Mesenteric fat pad (tissue), 1 donor: Measurements from ENCODE around the gene DLGAP1. TPM values are rescaled to one million over a fixed set of nuclear protein-coding genes. Genes with fewer than 3 reads are reported as not detected.

Experiments used
- DNase-seq: peaks from one replicate; pipeline ENCODE4 v3.0.0-alpha.2; 2020; ENCODE audit warnings: low spot score
- total RNA-seq: library from RNA; stranded (reverse); fragmentation: NEBNext Ultra II Directional; extraction: Animal tissue kit (Norgen Biotek cat#: 25700); gene quantifications from one replicate; pipeline ENCODE4 v1.2.1, GENCODE V29; 2021
- donor health status: DM: yes; HTN: yes; CAD: no.

Gene DLGAP1
- total RNA-seq, 1 donor from 2014 or later = 4.2 TPM

GRCh38 chr18:3827236-3827845, 627.8 kb downstream of the DLGAP1 start:
- DNase-seq = no peak

- no peak for DNase-seq
Measured at GRCh38 chr18:3826021-3826420, 629.1 kb downstream of the DLGAP1 start.

GRCh38 chr18:3824101-3824500, 631.0 kb downstream of the DLGAP1 start:
- DNase-seq = no peak

- DNase-seq = no peak
Measured at GRCh38 chr18:3823073-3823472, 632.0 kb downstream of the DLGAP1 start.

- DNase-seq = no peak
Measured at GRCh38 chr18:3821524-3821923, 633.6 kb downstream of the DLGAP1 start.

- DNase-seq = no peak
Measured at GRCh38 chr18:3819961-3820360, 635.1 kb downstream of the DLGAP1 start.

GRCh38 chr18:3816610-3817363, 638.3 kb downstream of the DLGAP1 start:
- DNase-seq = no peak

- DNase-seq = no peak
Measured at GRCh38 chr18:3815991-3816390, 639.1 kb downstream of the DLGAP1 start.

GRCh38 chr18:3814816-3815215, 640.3 kb downstream of the DLGAP1 start:
- no peak for DNase-seq

- no peak for DNase-seq
Measured at GRCh38 chr18:3810296-3810695, 644.8 kb downstream of the DLGAP1 start.

- DNase-seq = no peak
Measured at GRCh38 chr18:3808985-3809780, 645.9 kb downstream of the DLGAP1 start.

GRCh38 chr18:3806656-3807055, 648.5 kb downstream of the DLGAP1 start:
- no peak for DNase-seq

GRCh38 chr18:3804336-3804735, 650.8 kb downstream of the DLGAP1 start:
- no peak for DNase-seq

- DNase-seq = no peak
Measured at GRCh38 chr18:3803350-3803749, 651.8 kb downstream of the DLGAP1 start.

- DNase-seq = no peak
Measured at GRCh38 chr18:3799515-3799914, 655.6 kb downstream of the DLGAP1 start.

- DNase-seq = no peak
Measured at GRCh38 chr18:3798032-3798431, 657.1 kb downstream of the DLGAP1 start.

- no peak for DNase-seq
Measured at GRCh38 chr18:3796434-3796833, 658.7 kb downstream of the DLGAP1 start.

GRCh38 chr18:3794537-3795348, 660.4 kb downstream of the DLGAP1 start:
- no peak for DNase-seq

- no peak for DNase-seq
Measured at GRCh38 chr18:3793545-3793944, 661.6 kb downstream of the DLGAP1 start.

- no peak for DNase-seq
Measured at GRCh38 chr18:3793111-3793510, 662.0 kb downstream of the DLGAP1 start.

- DNase-seq = no peak
Measured at GRCh38 chr18:3792711-3793110, 662.4 kb downstream of the DLGAP1 start.
